Retinal pigment epithelial cell (primary cell): ENCODE measurements around the gene TMED5.

ENCODE experiments used
- DNase-seq: peaks from one replicate; pipeline ENCODE4 v3.0.0-alpha.2; 2010; ENCODE audit warnings: low read depth
- H3K4me3 ChIP-seq: 2 replicates; pipeline ENCODE4 v1.5.1; 2011; ENCODE audit warnings: mild to moderate bottlenecking, low read length, control low read depth, moderate library complexity
- TF ChIP-seq, protein P1 (sequence below): conservative IDR thresholded peaks from 2 replicates; pipeline ENCODE4 v1.5.1; 2011; ENCODE audit warnings: low read depth, low read length, control low read depth, inconsistent platforms

TMED5 gene

DNA sequence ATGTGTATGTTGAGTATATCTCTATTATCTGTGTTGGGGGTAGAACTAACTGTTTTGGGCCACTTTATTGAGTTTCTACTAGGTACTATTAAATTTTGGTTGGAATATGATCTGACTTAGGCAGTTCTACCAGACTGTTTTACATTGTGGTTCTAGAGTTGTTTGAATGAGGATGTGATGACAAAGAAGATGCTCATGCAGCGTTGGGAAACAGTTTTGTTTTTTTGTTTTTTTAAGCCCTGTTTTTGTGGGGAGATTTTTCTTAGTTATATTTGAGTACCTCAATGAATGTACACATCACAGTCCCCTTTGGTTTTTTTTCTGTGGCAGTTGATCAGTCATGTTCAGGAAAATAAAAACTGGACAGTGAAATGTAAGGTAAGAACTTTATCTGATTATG is 40.1 kb downstream of the TMED5 start:
- no peak overlapping the region for H3K4me3 ChIP-seq
- DNase-seq: no peak
- TF ChIP-seq, protein P1, sequence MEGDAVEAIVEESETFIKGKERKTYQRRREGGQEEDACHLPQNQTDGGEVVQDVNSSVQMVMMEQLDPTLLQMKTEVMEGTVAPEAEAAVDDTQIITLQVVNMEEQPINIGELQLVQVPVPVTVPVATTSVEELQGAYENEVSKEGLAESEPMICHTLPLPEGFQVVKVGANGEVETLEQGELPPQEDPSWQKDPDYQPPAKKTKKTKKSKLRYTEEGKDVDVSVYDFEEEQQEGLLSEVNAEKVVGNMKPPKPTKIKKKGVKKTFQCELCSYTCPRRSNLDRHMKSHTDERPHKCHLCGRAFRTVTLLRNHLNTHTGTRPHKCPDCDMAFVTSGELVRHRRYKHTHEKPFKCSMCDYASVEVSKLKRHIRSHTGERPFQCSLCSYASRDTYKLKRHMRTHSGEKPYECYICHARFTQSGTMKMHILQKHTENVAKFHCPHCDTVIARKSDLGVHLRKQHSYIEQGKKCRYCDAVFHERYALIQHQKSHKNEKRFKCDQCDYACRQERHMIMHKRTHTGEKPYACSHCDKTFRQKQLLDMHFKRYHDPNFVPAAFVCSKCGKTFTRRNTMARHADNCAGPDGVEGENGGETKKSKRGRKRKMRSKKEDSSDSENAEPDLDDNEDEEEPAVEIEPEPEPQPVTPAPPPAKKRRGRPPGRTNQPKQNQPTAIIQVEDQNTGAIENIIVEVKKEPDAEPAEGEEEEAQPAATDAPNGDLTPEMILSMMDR: no peak

DNA sequence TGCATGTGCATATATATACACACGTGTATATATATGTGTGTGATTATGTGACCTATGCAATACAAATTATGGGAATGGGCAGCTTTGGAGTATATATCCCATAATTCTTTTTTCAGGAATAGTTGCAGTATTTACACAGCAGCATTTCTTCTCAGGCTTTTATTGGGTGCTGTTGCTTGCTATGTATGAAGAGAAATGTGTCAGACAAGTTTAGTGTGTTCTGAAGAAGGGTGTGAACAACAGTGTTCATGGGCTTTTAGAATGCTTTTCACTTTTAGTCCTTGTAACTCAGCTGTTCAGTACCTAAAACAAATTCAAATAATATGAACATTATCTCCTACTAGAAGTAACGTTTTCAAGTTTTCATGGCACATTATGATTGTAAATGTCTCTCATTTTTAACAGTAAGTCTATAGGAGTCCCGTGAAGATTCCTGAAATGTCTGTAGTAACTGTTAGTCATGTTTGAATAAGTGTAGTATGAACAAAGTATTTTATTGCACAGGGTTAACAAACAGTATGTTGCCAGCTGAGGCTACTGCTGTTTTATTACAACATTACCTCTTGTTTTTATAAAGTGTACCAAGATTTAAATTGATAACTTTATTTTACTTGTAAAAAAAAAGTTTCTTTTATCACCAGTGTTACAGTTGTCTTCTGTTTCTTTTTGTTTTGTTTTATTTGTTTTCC is 42.5 kb downstream of the TMED5 start:
- TF ChIP-seq, protein P1: no peak
- DNase-seq: no peak
- H3K4me3 ChIP-seq: no peak overlapping the region

DNA sequence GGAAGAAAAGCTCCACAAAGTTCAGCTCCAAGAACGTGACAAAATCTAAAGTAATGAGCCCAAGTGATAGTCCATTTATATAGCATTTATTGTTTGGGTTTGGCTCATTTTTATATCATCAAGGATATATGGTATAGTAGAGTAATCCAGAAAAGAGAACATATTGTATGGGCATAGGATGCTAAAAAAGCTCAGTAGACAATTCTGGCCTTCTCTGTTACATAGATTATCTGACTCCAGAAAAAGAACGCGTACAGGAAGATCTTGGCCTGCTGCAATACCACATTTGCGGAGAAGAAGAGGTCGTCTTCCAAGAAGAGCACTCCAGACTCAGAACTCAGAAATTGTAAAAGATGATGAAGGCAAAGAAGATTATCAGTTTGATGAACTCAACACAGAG is 43.8 kb downstream of the TMED5 start:
- TF ChIP-seq, protein P1: no peak
- H3K4me3 ChIP-seq: no peak overlapping the region
- DNase-seq: no peak

DNA sequence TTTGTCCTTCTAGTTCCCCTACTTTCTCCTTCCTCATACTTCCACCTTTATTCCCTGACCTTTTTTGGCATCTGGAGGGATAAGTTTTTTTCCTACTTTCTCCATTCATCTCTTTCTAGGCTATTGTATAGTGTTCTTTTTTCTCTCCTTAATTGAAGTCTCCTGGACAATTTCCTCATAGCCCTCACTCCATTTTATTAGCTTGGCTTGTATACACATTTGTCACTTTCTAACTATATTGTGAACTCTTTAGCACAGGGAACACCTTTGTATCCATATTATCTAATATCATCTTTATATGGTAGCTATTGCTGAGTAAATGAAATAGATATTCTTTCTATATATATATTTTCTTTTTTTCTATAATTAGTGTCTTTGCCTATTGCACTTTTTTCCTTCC is 47.6 kb downstream of the TMED5 start:
- TF ChIP-seq, protein P1: no peak
- H3K4me3 ChIP-seq: no peak overlapping the region
- no peak for DNase-seq

DNA sequence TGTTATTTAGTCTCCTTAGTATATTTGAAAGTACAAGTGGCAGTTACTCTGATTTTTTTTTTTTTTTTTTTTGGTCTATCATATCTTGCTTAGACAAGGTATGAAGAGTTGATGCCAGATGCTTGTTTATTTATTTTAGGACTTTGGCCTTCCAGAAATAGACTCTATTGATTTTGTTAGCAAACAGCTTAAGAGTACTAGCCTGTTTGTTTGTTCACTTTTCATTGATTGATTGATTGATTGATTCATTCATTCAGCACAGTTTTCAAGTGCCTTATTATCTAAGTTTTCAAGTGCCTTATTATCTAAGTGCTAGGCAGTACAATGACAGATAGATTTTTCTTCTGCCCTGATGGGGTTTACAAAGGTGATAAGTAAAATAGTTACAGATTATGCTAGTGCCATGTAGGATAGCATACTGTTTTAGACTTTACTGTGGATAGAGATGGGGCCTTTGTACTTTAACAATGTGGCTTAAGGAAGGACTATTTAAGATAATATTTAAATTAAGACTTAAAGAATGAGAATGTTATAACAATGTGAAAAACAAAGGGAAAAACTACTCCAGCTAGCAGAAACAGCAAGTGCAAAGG is 50.6 kb downstream of the TMED5 start:
- no peak for DNase-seq
- TF ChIP-seq, protein P1: no peak

DNA sequence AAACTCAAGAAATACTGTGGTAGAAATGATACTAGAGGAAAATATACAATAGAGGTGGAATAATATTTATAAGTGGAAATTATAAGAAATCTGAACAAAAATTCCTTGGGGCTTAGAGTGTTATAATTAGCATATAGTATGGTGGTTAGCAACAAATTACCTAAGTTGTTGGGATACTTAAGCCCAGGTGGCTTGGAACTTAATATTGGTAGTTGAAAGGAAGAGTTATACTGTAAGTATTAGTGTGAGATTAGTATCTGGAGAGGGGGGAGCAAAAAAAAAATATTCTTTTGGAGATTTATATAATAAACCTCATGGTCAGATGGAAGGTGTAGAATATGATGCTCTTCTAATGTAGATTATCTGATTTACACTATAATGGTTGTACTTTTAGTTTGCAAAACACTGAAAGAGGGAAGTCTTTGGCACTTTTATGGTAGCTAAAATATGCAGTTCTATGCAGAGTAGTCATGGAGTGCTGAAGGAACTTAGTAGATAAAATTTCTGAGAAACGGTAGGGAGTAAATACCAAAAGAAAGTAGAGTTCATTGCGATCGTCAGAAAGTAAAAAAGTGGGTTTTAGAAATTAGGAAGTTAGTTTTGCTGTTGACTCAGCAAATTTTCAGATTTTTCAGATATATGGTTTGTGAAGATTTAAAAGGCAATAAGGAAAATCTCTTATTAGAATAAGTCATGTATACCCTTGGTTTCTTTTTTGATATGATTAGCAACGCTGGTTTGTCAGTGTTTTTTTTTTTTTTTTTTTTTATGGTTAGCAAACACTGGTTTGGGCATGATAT is 55.5 kb downstream of the TMED5 start:
- no peak for DNase-seq
- TF ChIP-seq, protein P1: no peak
- no peak overlapping the region for H3K4me3 ChIP-seq

More for the DNA sequence above, 50.6 kb downstream of the TMED5 start:
- H3K4me3 ChIP-seq: no peak overlapping the region
